HepG2 (cell line): ENCODE data around the gene DDIT4. TPM values are rescaled to one million over a fixed set of nuclear protein-coding genes. Genes with fewer than 3 reads are reported as not detected.

ENCODE experiments used
- HNRNPUL1 ChIP-seq: fragments of 200-400 bp; formaldehyde crosslinking; IDR thresholded peaks from 2 replicates; pipeline ENCODE4 v1.6.1; 2017; ENCODE audit warnings: low read depth, mild to moderate bottlenecking, low read length, moderate library complexity
- KDM3A ChIP-seq: IDR thresholded peaks from 2 replicates; pipeline ENCODE4 v1.6.1; 2018; ENCODE audit warnings: low read depth, missing compliant biosample characterization
- MEIS2 ChIP-seq: sonication (generic); formaldehyde crosslinking; IDR thresholded peaks from 2 replicates; pipeline ENCODE4 v1.9.0; 2021; ENCODE audit warnings: mild to moderate bottlenecking, missing genetic modification reagents
- POLR2AphosphoS5 ChIP-seq: IDR thresholded peaks from 2 replicates; pipeline ENCODE4 v1.6.1; 2012; ENCODE audit warnings: low read depth, low read length
- SP140L ChIP-seq: sonication (generic); formaldehyde crosslinking; IDR thresholded peaks from 2 replicates; pipeline ENCODE4 v1.4.0; 2020; ENCODE audit warnings: missing genetic modification reagents, borderline replicate concordance
- SP4 ChIP-seq: sonication (generic); formaldehyde crosslinking; IDR thresholded peaks from 2 replicates; pipeline ENCODE4 v1.8.1; 2023; ENCODE audit warnings: mild to moderate bottlenecking, missing genetic modification reagents
- TAF1 ChIP-seq: sonication (generic); formaldehyde crosslinking; IDR thresholded peaks from 2 replicates; pipeline ENCODE4 v1.4.0; 2020; ENCODE audit warnings: missing genetic modification reagents
- TRAFD1 ChIP-seq: sonication (generic); formaldehyde crosslinking; IDR thresholded peaks from 2 replicates; pipeline ENCODE4 v1.5.1; 2020; ENCODE audit warnings: missing genetic modification reagents, mild to moderate bottlenecking, borderline replicate concordance
- ZFYVE20 ChIP-seq: sonication (generic); formaldehyde crosslinking; IDR thresholded peaks from 2 replicates; pipeline ENCODE4 v1.8.0; 2023; ENCODE audit warnings: low read depth, mild to moderate bottlenecking, moderate library complexity, missing genetic modification reagents, borderline replicate concordance
- ZNF256 ChIP-seq: sonication (generic); formaldehyde crosslinking; conservative IDR thresholded peaks from 2 replicates; pipeline ENCODE4 v1.4.0; 2020; ENCODE audit warnings: missing genetic modification reagents
- ZNF781 ChIP-seq: sonication (generic); formaldehyde crosslinking; IDR thresholded peaks from 2 replicates; pipeline ENCODE4 v1.5.1; 2020; ENCODE audit warnings: borderline replicate concordance, mild to moderate bottlenecking, missing genetic modification reagents; ENCODE audit errors: not compliant biosample characterization
- polyA plus RNA-seq, 8 experiments: library from polyadenylated mRNA; depleted of rRNA in 3 of 8; stranded (reverse) in 7 of 8; unstranded in 1 of 8; fragments of >200 nt; fragmentation: Illumina TruSeq in 4 of 8; extraction: Trizol in 4 of 8; gene quantifications; 2 replicates each; pipeline versions ENCODE4 v1.2.1 to v1.2.3, GENCODE V29; 2011 to 2016; ENCODE audit warnings: low read depth in 4 of 8, missing spikeins in 1 of 8, mixed read lengths in 1 of 8; ENCODE audit not compliant: insufficient read depth in 1 of 8
- total RNA-seq, 5 experiments: library from RNA; depleted of rRNA; stranded (reverse); fragments of >200 nt; fragmentation: Illumina TruSeq; extraction: Trizol; gene quantifications; 2 replicates each; pipeline ENCODE4 v1.2.3, GENCODE V29; 2016; ENCODE audit warnings: low read depth in 1 of 5
- TF ChIP-seq, protein P1 (sequence below): sonication (generic); formaldehyde crosslinking; IDR thresholded peaks from 2 replicates; pipeline ENCODE4 v1.4.0; 2020; ENCODE audit warnings: missing genetic modification reagents
- TF ChIP-seq, protein P2 (sequence below): sonication (generic); formaldehyde crosslinking; IDR thresholded peaks from 2 replicates; pipeline ENCODE4 v1.4.0; 2020; ENCODE audit warnings: mild to moderate bottlenecking, missing genetic modification reagents
- TF ChIP-seq, protein P3 (sequence below): sonication (generic); formaldehyde crosslinking; IDR thresholded peaks from 2 replicates; pipeline ENCODE4 v1.5.0; 2020; ENCODE audit warnings: missing genetic modification reagents, mild to moderate bottlenecking, borderline replicate concordance
- TF ChIP-seq, protein P4 (sequence below): sonication (generic); formaldehyde crosslinking; IDR thresholded peaks from 2 replicates; pipeline ENCODE4 v1.4.0; 2020; ENCODE audit warnings: low read depth, mild to moderate bottlenecking, missing genetic modification reagents
- TF ChIP-seq, protein P5 (sequence below): sonication (generic); formaldehyde crosslinking; IDR thresholded peaks from 2 replicates; pipeline ENCODE4 v1.4.0; 2020; ENCODE audit warnings: missing genetic modification reagents
- TF ChIP-seq, protein P6 (sequence below): IDR thresholded peaks from 2 replicates; pipeline ENCODE4 v1.6.1; 2016; ENCODE audit warnings: low read depth, borderline replicate concordance

The DDIT4 gene
- total and polyA plus RNA-seq, 2 of the 13 experiments (the other 11 are each of a cell fraction or from before 2014, with no cell fraction given), result 35.6 to 40.7 TPM

GRCh38 chr10:72260239-72260975 is 13.3 kb upstream of the DDIT4 start (continued):
- TF ChIP-seq, protein P1, sequence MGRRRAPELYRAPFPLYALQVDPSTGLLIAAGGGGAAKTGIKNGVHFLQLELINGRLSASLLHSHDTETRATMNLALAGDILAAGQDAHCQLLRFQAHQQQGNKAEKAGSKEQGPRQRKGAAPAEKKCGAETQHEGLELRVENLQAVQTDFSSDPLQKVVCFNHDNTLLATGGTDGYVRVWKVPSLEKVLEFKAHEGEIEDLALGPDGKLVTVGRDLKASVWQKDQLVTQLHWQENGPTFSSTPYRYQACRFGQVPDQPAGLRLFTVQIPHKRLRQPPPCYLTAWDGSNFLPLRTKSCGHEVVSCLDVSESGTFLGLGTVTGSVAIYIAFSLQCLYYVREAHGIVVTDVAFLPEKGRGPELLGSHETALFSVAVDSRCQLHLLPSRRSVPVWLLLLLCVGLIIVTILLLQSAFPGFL (CRISPR knock-in tag), result no peak
- TF ChIP-seq, protein P2, sequence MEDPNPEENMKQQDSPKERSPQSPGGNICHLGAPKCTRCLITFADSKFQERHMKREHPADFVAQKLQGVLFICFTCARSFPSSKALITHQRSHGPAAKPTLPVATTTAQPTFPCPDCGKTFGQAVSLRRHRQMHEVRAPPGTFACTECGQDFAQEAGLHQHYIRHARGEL, result no peak
- TF ChIP-seq ZNF256, result no peak
- no peak; the same call in 1 of the 2 replicates for TF ChIP-seq MEIS2
- no peak for TF ChIP-seq KDM3A (CRISPR knock-in tag)
- TF ChIP-seq, protein P3, sequence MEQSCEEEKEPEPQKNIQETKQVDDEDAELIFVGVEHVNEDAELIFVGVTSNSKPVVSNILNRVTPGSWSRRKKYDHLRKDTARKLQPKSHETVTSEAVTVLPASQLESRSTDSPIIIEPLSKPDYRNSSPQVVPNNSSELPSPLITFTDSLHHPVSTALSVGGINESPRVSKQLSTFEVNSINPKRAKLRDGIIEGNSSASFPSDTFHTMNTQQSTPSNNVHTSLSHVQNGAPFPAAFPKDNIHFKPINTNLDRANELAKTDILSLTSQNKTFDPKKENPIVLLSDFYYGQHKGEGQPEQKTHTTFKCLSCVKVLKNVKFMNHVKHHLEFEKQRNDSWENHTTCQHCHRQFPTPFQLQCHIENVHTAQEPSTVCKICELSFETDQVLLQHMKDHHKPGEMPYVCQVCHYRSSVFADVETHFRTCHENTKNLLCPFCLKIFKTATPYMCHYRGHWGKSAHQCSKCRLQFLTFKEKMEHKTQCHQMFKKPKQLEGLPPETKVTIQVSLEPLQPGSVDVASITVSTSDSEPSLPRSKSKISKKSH (CRISPR knock-in tag), result no peak
- peak; percentile 43; the same call in 1 of the 2 replicates for TF ChIP-seq POLR2AphosphoS5
- TF ChIP-seq SP140L (CRISPR knock-in tag), result no peak
- no peak for TF ChIP-seq ZNF781 (CRISPR knock-in tag)
- TF ChIP-seq, protein P4, sequence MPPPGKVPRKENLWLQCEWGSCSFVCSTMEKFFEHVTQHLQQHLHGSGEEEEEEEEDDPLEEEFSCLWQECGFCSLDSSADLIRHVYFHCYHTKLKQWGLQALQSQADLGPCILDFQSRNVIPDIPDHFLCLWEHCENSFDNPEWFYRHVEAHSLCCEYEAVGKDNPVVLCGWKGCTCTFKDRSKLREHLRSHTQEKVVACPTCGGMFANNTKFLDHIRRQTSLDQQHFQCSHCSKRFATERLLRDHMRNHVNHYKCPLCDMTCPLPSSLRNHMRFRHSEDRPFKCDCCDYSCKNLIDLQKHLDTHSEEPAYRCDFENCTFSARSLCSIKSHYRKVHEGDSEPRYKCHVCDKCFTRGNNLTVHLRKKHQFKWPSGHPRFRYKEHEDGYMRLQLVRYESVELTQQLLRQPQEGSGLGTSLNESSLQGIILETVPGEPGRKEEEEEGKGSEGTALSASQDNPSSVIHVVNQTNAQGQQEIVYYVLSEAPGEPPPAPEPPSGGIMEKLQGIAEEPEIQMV, result no peak
- TF ChIP-seq TAF1, result no peak
- TF ChIP-seq HNRNPUL1, result no peak
- peak; percentile 56; the same call in 1 of the 2 replicates for TF ChIP-seq SP4
- no peak for TF ChIP-seq ZFYVE20 (CRISPR knock-in tag)
- TF ChIP-seq, protein P5, sequence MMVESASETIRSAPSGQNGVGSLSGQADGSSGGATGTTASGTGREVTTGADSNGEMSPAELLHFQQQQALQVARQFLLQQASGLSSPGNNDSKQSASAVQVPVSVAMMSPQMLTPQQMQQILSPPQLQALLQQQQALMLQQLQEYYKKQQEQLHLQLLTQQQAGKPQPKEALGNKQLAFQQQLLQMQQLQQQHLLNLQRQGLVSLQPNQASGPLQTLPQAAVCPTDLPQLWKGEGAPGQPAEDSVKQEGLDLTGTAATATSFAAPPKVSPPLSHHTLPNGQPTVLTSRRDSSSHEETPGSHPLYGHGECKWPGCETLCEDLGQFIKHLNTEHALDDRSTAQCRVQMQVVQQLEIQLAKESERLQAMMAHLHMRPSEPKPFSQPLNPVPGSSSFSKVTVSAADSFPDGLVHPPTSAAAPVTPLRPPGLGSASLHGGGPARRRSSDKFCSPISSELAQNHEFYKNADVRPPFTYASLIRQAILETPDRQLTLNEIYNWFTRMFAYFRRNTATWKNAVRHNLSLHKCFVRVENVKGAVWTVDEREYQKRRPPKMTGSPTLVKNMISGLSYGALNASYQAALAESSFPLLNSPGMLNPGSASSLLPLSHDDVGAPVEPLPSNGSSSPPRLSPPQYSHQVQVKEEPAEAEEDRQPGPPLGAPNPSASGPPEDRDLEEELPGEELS, result peak; percentile 55
- no peak for TF ChIP-seq TRAFD1 (CRISPR knock-in tag)
- TF ChIP-seq, protein P6, sequence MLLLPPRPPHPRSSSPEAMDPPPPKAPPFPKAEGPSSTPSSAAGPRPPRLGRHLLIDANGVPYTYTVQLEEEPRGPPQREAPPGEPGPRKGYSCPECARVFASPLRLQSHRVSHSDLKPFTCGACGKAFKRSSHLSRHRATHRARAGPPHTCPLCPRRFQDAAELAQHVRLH (CRISPR knock-in tag), result peak; percentile 97
